Activated T-helper 9 cell treated with anti-CD3 and anti-CD28 coated beads, Interleukin-2, amount 50 U/mL, for 16 hours (primary cell): ENCODE data around the gene MS4A4E.
A peak's percentile ranks its signal among the peaks of the same experiment; 100 is the strongest.
"Not testable (repeated sequence)": the region's sequence is repeated elsewhere in the genome, so short reads cannot be mapped to it uniquely, and the experiment has no call there.

Experiments used
- DNase-seq: peaks from one replicate; pipeline ENCODE4 v3.0.0-alpha.2; 2020; ENCODE audit warnings: low read depth

Gene MS4A4E

GRCh38 chr11:60221181-60221580 lies 21.8 kb downstream of the MS4A4E start:
- DNase-seq = no peak

GRCh38 chr11:60214386-60214785 lies 28.6 kb downstream of the MS4A4E start:
- DNase-seq = no peak

- DNase-seq = no peak
Measured at GRCh38 chr11:60211206-60211605, 31.7 kb downstream of the MS4A4E start.

DNA sequence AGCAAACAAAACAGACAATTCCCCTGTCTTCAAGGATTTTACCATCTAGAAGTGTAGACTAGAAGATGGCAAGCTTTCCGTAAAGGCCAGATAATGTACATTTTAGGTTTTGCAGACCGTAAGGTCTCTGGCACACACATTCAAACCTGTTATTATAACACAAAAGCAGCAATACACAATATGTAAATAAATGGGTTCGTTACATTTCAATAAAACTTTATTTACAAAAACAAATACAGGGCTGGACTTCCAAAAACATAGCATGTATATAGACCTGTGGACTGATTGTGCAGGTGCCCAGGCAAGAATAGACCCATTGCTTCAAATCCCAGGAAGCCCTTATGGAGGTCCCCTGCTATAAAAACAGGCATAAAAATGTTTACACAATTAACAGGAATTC lies 33.0 kb downstream of the MS4A4E start:
- DNase-seq = no peak

- DNase-seq = no peak
Measured at GRCh38 chr11:60208951-60209350, 34.0 kb downstream of the MS4A4E start.

GRCh38 chr11:60208146-60208895 lies 34.6 kb downstream of the MS4A4E start:
- no peak for DNase-seq

DNA sequence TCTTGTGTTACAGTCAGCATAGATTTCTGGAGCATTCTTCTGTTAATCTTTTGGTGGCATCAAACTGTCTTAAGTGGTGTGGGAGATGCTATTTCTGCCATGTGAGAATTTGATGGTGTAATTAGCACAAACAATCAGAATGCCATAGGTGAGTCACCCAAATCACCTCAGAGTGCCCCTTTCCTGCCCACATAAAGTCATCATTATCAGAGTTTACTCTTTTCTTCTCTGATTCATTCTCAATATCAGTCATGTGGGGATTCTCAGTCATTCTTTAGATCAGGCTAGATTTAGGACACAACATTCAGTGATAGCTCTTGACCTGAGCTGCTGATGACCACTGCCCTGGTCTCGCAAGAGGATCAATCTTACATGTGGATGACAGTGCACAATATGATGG lies 36.3 kb downstream of the MS4A4E start:
- no peak for DNase-seq

DNA sequence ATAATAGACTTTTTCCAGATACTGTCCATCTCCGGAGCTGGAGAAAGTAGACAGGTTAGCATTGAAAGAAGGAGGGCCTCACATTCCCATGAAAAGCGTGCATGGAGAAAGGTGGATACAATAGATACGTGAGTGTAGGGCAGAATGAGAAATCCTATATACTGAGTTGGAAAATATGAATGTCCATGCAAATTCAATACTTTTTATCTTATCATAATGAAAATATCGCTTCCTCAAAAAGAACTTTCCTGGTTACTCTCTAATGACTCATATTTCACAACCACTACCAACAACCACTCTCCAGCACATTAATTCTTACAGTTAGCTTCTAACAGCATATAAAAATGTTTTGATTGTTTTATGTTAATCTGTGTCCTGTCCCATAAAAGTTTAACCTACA lies 38.0 kb downstream of the MS4A4E start:
- DNase-seq = no peak

- not testable (repeated sequence) for DNase-seq
Measured at GRCh38 chr11:60201334-60201733, 41.6 kb downstream of the MS4A4E start.

GRCh38 chr11:60197442-60197841 lies 45.5 kb downstream of the MS4A4E start:
- DNase-seq = no peak

DNA sequence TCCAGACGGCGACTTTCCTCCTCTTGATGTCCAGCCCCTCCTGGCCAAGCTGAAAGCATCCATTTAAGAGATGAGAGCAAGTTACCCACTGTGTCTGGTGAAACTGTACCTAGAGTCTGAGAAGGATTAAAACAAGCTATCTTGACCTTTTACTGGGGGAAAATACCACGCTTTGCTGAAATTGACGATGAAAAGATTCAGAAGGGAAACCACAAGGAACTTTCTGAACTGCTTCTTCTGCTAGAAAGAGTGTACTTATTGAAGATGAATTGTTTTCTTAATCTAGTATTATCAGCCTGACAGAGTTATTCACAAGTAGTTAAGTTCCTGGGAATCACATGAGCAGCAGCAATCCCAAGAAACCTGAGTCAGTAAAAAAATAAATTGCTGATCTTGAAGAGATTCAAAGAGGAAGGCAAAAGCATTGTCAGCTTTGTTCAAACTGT lies 47.0 kb downstream of the MS4A4E start:
- DNase-seq = no peak

- no peak for DNase-seq
Measured at GRCh38 chr11:60194511-60194910, 48.4 kb downstream of the MS4A4E start.

DNA sequence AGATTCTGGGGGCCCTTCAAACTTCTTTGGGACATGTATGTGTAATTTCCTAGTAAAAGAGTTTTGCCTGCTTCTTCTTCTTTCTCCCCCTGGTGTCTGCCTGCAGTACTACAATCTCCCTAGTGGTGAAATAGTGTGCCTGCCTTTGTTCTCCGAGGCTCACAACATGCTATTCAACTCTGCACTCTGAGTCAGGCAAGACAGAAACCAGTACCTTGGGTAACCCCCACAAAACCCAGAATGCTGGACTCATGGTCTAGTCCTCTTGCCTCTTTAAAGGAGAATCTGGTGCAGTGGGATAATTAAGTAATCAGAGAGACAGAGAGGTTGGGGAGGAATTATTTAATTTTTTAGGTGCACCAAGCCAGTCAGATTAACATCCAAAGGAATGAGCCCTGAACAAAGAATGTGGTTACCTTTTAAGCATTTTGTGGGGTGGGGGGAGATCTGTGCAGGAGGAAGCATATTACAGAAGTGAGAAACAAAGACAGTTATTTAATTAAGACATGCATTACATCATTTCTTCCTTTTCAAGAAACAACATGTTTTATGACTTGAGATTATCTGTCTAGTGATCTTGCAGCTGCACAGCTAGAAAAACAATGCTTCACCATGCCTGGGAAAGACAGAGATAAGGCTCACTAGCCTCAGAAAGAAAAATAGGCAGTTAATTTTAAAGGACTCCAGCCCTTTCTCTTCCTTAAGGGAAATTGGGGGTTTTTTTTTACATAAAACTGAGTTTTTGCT lies 49.1 kb downstream of the MS4A4E start:
- DNase-seq = peak; percentile 27

GRCh38 chr11:60192564-60192963 lies 50.4 kb downstream of the MS4A4E start:
- not testable (repeated sequence) for DNase-seq

- not testable (repeated sequence) for DNase-seq
Measured at GRCh38 chr11:60188481-60188880, 54.5 kb downstream of the MS4A4E start.

DNA sequence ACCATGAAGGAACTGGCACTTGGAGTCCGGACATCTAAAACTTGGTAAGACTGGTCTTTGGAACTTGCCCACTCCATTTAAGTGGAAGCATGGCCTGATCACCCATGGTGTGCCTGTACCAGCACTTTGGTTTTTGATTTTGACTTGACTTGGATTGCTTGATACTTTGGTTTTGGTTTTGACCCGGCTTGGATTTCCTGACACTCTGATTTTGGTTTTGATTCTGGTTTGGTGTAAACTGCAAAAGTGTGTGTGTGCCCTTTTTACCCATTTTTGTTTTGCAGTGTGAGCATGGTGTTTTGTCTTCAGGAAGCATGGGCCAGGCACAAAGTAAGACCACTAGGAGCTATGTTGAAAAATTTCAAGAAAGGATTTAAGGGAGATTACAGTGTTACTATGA lies 56.8 kb downstream of the MS4A4E start:
- not testable (repeated sequence) for DNase-seq

- DNase-seq = not testable (repeated sequence)
Measured at GRCh38 chr11:60185512-60185827, 57.5 kb downstream of the MS4A4E start.

DNA sequence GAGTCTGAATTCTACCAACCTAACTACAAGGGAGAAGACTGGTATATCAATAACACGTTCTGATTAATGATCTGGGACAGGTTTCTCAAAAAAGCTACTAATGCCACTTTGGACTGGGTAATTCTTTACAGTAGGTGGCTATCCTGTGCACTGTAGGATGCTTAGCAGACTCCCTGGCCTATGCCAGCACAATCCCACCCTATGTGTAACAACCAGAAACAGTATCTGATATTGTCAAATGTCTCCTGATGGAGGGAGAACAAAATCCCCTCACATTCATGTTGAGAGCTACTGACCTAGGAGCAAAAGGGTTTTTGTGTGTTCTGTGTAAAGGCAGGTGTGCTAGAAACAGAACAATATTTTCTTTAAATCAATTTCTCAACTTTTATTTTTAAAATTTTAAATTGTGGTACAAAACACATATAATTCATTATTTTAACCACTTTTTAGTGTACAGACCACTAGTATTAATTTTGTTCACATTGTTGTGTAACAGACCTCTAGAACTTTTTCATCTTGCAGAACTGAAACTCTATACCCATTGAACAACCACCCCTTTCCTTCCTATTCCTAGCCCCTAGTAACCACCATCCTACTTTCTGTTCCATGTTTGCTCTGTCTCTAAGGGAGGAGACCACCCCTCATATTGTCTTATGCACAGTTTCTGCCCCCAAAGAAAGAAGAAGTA lies 58.0 kb downstream of the MS4A4E start:
- DNase-seq = no peak

DNA sequence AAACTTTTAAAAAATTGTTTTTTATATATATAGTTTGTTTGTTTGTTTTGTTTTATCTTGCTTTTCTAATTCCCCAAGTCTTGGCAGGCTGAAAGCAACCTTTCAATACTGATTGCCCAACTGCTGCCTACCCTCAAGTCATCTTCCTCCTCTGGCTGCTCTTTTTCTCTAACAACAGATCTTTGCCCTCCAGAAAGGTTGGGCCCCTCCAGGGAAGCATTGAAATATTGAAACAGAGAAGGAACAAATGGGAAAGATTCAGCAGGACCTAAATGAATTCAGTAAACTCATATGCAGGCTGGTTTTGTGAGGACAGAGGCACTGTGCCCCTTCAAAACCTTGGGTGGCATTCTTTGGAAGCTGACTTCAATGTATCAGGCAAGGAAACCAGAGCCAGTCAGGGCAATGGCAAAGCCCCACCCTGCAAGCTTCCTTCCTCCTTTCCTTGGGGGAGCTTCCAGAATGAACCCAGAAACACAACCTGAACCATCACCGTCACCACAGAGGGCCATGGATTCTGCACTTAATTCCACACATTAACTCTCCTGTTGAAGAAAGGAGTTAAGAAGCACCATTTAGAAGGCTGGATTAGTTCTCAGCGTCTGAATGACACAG lies 59.2 kb downstream of the MS4A4E start:
- no peak for DNase-seq

DNA sequence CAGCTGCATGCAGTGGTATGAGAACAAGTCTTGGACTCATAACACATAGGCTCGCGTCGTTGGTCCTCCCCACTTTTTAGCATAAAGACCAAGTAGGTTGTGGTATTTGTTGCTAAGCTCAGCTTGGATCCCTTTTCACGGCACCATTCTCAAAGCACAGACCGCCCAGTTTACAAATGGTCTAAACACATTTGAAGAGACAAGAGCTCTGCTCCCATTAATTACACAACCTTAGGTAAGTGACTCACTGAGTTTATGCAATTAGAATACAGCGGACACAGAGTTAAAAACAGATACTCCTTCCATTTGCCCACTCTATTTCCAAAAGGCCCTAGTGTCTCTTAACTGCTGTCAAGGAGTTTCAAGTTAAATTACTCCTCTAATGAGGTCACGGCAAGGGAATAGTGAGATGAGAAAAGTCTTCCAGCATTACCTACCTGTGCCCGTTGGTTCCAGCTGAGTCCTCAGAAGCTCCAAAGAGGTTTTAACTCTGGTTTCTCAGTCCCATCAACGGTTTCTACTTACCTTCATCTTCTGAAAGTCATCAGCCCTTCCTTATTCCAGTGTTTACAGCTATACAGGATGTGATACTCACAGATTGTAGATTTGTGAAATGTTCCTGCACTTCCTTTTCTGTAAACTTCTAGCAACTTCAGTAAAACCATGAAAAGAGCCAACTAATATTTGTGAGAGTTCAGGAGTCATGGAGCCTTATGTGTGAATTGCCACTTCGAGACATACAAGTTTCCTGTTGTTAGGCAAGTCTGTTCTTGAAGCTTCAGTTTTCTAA lies 60.2 kb downstream of the MS4A4E start, which contains the start of gene MS4A6A:
Gene MS4A6A, minus strand, starts transcription at position 543 of the 790 bp plus-strand sequence. CDS start 1,356 bp downstream, outside the sequence.
- no peak for DNase-seq

GRCh38 chr11:60175860-60176275 lies 67.1 kb downstream of the MS4A4E start:
- no peak for DNase-seq

DNA sequence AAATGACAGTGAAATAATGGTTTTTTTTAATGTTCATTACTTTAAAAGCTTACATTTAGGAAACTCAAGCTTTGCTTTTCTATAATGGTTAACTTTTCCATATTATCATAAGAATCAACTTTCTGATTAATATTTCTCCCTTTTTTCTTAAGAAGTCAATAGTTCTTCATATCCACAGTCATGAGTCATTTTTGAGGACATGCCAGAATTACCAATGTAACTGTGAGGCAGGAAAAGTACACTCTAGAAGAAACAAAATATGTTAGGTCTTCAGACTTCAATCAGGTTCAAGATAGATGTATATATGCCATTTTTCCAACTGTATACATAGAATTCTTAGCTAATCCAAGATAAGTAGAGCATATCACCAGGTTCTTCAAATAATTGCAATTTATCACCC lies 70.9 kb downstream of the MS4A4E start:
- DNase-seq = no peak
